Stimulated activated CD4-positive, alpha-beta T cell treated with anti-CD3 and anti-CD28 coated beads, Interleukin-4, amount 100 ng/mL, for 48 hours (primary cell): ENCODE data around the gene STIP1.
"Not testable (repeated sequence)": the region's sequence is repeated elsewhere in the genome, so short reads cannot be mapped to it uniquely, and the experiment has no call there.

Experiments
- DNase-seq, 2 donors: peaks; one replicate each; pipeline ENCODE4 v3.0.0-alpha.2; 2020; ENCODE audit warnings: low read depth in 2 of 2

The STIP1 gene

GRCh38 chr11:64237484-64237951, 51.5 kb downstream of the STIP1 start:
- DNase-seq = no peak

- no peak for DNase-seq
Observed at GRCh38 chr11:64238076-64238475, 52.1 kb downstream of the STIP1 start.

GRCh38 chr11:64238999-64239398, 53.0 kb downstream of the STIP1 start:
- DNase-seq = no peak

- no peak for DNase-seq
Observed at GRCh38 chr11:64239662-64240434, 53.9 kb downstream of the STIP1 start.

GRCh38 chr11:64240435-64241240, 54.7 kb downstream of the STIP1 start, which contains the start of gene FKBP2:
TSS of gene FKBP2 (plus strand) at chr11:64241095. CDS start at chr11:64242388, 1,293 bp downstream.
- DNase-seq = peak; percentile 97

- peak; percentile 99 to 100 for DNase-seq
Observed at GRCh38 chr11:64241241-64241490, 55.2 kb downstream of the STIP1 start.

GRCh38 chr11:64241491-64242374, 55.8 kb downstream of the STIP1 start:
- no peak for DNase-seq

- no peak for DNase-seq
Observed at GRCh38 chr11:64243236-64243854, 57.4 kb downstream of the STIP1 start.

- DNase-seq = no peak
Observed at GRCh38 chr11:64244107-64244506, 58.1 kb downstream of the STIP1 start.

- DNase-seq = no peak
Observed at GRCh38 chr11:64244966-64245365, 59.0 kb downstream of the STIP1 start.

GRCh38 chr11:64245401-64245796, 59.4 kb downstream of the STIP1 start:
- DNase-seq = no peak

- peak; percentile 67 to 79 for DNase-seq
Observed at GRCh38 chr11:64245797-64246620, 60.0 kb downstream of the STIP1 start.

- DNase-seq = not testable (repeated sequence)
Observed at GRCh38 chr11:64246621-64246870, 60.6 kb downstream of the STIP1 start.

GRCh38 chr11:64246871-64247728, 61.1 kb downstream of the STIP1 start, which contains the start of gene PPP1R14B:
TSS of gene PPP1R14B (minus strand) at chr11:64246943. CDS start at chr11:64246673, 270 bp downstream.
- DNase-seq = peak; percentile 76 to 87

- no peak for DNase-seq
Observed at GRCh38 chr11:64247729-64248531, 62.0 kb downstream of the STIP1 start.

GRCh38 chr11:64248578-64248977, 62.6 kb downstream of the STIP1 start:
- DNase-seq = no peak

GRCh38 chr11:64249038-64249437, 63.1 kb downstream of the STIP1 start:
- DNase-seq = no peak

- DNase-seq = no peak
Observed at GRCh38 chr11:64249563-64250414, 63.8 kb downstream of the STIP1 start.
